ENCODE data around the gene MUC6. TPM values are rescaled to one million over a fixed set of nuclear protein-coding genes. Genes with fewer than 3 reads are reported as not detected.

MUC6 gene
- total RNA-seq, 2 experiments from 2014 or later = not detected

DNA sequence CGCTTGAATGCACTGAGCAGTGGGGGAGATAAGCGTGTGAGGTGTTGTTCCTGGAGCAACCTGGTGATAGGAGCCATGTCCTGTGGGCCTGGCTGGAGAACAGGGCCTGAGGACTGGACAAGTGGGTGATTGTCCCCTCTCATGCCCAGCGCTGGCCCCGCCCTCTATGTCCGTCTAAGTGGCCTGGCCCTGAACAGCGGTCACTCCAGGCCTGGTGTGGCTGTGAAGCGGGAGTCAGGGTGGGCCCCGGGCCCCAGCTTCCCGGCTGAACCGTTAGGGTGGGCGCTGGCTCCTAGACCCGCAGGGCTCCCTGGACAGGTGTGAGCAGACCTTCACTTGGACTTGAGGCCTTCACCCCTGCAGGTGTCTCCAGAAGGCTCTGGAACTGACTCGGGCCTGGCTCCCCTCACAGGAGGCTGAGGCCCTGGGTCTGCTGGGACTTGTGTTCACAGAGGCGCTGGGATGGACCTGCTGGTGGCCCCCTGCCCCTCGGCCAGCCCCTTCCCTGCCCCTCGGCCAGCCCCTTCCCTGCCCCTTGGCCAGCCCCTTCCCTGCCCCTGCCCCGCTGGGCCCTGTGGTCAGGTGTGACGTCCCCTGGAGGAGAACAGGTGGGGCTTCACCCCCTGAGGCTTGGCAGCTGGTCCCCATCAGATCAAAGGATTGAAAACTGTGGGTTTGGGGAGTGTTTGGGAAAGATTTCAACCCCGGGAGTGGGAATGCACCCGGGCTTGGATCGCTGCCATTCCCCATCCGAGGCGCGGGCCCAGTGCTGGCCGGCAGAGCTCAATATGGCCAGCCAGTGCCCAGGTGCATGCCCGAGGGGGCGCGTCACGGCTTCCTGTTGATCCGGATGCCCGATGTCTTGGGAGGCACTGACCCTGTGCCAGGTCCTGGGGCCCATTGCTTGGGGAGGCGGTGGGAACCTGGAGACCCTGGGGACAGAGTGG is 3.2 kb upstream of the MUC6 start:
- ChIA-PET CTCF (interaction anchor here (3.1 kb wide), 1 partner anchor 11 kb away, joined by 8 read pairs; no protein-coding TSS in a partner anchor), POLR2A (interaction anchor here (0.5 kb wide), 1 partner anchor 204 kb away, joined by 3 read pairs; no protein-coding TSS in a partner anchor)

DNA sequence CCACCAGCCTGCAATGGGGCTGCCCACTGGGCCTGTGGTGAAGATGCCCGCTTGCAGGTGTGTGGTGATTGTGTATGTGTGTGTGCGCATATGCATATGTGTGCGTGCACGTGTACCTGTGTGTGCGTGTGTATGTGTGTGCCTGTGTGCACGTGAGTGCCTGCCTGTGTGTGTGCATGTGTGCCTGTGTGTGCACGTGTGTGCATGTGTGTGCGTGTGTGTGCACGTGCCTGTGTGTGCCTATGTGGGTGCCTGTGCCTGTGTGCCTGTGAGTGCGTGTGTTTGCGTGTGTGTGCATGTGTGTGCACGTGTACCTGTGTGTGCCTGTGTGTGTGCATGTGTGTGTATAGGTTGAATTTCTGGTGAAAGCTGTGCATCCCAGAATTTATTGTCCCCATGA is 2.4 kb upstream of the MUC6 start:
- CTCF ChIA-PET = no interaction called here
- POLR2A ChIA-PET = no interaction called here

DNA sequence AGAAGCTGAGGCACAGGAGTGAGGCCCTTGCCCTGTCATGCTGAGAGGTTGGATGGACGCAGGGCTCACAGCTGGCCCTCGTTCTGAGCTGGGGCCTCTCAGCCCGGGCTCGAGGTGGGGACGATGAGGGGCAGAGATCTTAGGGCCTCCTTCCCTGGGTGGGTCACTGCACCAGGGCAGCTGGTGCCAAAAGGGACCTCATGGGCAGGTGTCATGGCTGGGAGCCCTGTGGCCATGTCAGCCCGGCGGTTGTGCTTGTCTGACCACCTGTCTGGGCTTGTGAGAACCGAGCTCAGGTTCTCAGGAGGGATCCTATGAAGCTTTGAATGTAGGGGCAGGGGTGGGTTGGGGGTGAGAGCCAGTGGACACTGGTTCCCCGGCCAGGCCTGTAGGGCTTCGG is 1.8 kb upstream of the MUC6 start:
- ChIA-PET POLR2A (no interaction called here), CTCF (no interaction called here)

DNA sequence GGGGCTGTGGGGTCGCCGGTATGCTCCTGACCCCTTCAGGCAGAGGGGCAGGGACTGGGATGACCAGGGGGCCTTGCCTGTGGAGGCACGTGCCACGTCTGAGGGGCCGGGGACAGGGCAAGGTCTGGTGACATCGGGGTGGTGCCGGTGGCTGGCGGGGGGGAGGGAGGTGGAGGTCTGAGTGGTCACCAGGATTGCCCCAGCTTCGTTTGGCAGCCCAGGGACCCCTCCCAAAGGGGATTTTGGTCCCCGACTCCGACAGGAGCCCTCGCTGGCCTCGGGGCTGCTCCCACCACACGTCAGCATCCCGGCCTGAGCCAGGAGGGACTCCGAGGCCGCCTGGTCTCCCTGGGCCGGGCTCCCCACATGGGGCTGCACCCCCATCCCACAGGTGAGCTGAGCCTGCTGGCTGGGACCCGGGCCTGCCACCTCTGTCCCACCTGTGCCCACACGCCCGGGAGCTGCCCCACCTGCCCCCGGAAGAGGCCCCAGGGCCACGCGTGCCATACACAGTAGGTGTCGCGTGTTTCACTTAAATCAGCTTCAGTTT is 1.1 kb upstream of the MUC6 start:
- ChIA-PET POLR2A (no interaction called here), CTCF (no interaction called here)

DNA sequence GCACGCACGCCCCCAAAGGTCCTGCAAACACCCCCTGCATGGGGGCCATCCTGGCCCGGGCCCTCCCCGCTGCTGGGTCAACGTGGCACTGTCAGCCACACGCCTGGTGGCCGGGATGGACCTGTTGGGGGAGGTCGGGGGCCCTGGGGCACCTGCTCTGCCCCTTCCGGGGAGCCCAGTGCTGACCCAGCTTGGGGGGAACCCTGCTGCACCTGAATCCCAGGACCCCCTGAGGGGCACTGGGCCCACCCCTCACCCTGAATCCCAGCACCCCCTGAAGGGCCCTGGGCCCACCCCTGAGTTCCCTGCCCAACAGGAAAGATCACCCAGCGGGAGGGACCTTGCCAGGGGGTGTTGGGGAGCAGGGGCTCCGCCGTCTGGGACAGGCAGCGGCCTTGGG is 413 bp upstream of the MUC6 start:
- POLR2A ChIA-PET = no interaction called here
- CTCF ChIA-PET = no interaction called here

DNA sequence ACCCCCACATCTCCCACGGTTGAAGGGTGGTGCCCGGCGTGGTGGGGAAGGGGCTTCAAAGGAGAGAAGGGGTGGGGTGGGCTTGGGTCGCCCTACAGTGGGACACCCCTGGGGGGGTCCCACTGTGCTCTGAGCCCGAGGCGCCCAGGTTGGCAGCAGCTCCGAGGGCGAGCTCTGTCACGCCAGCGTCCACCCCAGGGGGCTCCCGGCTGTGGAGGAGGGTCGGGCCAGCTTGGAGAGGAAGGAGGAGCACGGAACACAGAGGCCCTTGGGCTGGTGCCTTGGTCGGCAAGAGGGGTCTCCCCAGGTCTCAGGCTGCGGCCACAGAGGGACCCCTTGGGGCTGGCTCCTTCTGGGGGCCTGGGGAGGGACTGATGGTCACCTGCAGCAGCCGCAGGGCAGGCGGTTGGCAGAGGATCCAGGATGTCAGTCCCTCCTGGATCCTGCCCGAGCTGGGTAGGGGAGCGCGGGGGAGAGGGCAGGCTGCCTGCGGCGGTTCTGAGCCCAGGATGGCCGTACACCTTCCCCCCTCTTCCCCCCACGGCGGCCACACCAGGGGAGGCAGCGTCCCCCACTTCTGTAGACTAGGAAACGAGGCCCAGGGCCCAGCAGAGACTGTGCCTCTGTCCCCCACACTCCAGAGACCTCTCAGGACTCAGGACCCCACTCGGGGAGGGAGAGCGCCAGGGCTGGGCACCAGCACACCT is 788 bp downstream of the MUC6 start:
- CTCF ChIA-PET = no interaction called here

DNA sequence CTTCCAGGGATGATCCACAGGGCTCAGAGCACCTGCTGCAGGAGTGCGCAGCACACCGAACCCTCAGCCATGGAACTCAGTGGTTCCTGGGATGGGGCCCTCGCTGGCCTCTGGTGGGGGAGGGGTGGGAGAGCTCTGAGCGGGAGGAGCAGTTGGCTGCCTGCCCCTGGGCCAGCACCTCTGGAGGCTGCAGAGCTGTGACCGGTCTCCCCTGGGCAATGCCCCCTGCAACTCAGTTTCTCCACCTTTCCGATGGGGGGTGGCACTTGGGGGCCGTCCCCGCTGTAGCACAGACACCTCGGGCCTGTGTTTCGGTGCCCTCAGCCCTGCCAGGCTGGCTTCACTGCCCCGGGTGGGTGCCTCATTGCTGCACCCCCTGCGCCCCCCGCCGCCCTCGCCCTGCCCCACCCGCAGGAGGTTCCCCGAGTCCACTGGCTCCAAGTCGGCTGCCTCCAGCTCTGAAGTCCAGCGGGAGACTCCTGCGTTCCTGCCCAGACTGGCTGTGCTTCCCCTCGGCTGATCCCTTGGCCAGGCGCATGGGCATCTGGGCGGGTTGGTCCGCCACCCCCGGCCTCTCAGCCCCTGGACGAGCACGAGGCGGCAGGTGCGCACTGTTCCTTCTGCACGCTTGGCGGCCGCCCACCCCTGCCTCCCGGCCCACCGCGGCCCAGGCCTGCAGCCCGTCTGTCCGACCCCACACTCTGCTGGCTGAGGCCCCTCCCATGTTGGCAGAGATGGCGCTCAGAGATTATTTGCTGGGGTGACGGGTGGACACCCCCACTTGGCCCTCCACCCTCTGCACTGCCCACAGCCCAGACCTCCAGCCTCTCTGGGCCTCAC is 1.8 kb downstream of the MUC6 start:
- ChIA-PET POLR2A (no interaction called here), CTCF (no interaction called here)

More for the DNA sequence above, 788 bp downstream of the MUC6 start:
- POLR2A ChIA-PET = no interaction called here

DNA sequence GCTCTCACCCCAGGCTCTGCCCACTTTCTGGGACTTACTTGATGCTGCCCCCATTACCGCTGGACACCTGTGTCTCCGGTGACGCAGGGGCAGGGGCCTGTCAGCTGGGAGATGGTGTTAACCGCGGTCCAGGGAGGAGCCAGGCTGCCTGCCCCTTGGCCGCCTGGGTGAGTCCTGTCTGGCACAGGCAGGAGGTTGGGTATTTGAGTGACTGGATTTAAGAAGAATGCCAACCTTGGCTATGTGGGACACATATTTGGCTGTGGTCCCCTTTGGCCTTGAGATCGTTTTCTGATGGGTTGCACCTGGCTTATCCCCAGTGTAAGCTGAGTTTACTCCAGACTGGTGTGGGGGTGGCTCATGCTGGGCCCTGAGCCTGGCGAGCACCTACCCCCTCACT is 2.5 kb downstream of the MUC6 start:
- POLR2A ChIA-PET = no interaction called here
- CTCF ChIA-PET = no interaction called here

DNA sequence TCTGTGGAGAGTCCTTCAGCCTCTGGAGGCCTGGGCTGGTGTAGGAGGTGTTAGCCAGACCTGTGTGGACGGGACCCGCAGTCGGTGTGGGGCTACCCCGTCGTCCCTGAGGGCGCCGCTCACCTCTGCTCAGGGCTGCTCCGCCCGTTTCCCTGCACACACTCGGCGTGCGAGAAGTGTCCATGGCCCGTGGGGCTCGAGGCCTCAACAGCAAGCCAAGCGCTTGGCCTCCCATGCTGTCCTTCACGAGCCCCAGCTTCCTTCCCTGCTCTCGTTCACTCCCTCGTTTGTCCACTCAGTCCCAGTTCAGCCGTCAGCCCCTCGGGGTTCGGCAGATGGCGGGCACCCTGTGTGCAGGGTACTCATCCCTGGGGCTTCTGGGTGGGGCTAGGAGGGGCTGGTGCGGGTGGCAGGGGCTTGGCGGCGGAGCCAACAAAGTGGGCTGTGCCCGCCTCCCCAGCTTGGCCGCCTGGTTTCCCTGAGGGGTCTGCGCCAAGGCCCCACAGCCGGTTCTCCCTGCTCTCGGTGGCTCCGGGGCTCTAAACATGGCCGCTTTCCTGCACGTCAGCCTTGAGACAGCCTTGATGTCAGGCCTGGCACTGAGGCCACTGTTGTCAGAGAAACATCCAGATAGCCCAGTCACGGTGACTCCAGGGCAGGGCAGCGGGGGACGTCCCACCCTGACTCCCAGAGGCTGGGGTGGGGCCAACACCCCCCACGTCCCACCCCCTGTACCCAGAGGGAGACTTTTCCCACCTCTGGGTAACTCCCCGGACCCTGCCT is 3.3 kb downstream of the MUC6 start:
- ChIA-PET POLR2A (no interaction called here), CTCF (no interaction called here)

DNA sequence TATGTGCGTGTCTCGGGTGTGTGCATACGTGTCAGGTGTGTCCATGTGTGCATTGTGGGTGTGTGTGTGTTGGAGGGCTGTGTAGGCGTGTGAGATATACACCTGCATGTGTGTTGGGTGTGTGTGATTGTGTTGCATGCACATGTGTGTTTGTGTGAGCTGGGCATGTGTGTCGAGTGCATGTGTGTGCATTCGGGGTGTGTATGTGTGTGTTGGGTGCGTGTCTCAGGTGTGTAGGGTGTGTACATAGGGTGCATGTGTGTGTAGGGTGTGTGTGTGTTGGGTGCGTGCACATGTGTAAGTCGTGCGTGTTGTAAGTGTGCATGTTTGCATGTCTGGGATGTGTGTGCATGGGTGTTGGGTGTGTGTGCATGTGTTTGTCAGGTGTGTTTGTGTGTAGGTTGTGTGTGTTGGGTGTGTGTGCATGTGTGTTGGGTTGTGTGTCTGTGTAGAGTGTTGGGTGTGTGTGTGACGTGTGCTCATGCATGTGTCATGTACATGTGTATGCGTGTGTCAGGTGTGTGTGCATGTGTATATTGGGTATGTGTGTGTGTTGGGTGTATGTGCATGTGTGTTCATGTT is 4.1 kb downstream of the MUC6 start:
- CTCF ChIA-PET = no interaction called here
- POLR2A ChIA-PET = no interaction called here

DNA sequence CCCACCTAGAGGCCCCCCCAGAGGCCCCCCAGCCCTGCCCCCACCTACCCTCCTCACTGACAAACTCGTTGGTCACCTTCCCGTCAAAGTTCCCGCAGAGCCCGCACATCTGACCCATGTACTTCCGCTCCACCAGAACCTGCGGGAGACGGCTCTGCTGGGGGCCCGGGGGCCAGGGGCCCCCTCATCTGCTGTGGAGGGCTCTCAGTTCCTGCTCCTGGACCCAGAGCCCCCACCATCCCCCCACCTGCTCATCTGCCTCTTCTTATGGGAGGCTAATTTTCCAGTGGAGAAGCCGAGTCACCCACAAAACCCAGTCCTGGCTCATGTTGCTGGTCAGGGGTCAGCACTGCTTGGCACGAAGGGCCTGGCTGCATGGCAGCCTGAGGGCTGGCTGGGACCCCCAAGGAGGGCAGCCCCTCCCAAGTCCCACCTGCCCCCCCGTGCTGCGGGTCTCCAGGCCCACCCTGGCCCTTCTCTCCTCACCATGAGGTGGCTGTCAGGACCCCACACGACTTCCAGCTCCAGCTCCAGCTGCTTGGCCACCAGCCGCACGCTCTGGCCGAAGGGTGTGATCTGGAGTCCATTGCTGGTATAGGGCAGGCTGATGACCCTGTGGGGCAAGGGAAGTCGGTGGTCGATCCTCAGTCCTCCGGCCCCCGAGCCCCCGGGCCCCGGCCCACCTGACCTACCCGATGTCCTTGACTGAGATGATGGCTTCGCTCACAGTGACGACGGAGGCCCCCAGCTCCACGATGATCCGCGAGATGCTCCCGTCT is 5.2 kb downstream of the MUC6 start:
- POLR2A ChIA-PET = no interaction called here
- CTCF ChIA-PET = no interaction called here

DNA sequence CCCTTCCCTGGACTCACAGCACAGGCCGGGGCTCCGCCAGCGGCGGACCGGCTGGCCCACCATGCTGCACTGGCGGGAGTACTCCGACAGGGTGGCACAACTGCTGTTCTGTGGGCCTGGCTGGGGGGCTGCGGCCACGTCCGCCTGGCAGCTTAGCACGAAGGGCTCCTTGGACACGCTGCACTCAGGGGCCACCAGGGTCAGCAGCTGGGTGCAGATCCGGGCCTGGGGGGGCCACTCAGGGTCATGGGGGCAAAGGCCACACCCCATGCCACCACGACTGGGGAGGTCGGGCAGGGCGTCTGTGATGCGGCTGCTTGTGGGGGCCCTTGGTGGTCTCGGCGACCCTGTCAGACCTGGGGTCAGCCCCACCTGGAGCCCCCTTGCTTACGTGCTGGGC is 6.0 kb downstream of the MUC6 start:
- ChIA-PET CTCF (no interaction called here), POLR2A (no interaction called here)

DNA sequence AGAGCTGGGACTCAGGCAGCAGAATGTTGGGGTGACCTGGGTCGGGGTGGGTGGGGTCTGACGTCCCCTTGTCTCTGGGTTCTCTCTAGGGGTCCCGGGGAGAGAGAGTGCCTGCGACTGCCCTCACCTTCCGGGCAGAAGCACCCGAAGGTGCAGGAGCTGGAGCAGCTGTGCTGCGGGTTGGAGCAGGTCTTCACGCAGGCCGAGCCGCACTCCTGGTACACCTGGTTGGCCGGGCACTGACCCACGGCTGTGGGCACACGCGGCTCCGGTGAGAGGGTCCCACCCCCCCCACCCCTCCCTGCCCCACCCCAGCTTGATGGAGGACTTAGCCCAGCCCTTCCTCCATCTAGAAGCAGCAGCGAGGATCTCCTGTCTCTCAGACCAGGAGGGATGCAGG is 6.4 kb downstream of the MUC6 start:
- ChIA-PET CTCF (no interaction called here), POLR2A (interaction anchor here (0.6 kb wide), 1 partner anchor 91 kb away, joined by 4 read pairs; no protein-coding TSS in a partner anchor)

DNA sequence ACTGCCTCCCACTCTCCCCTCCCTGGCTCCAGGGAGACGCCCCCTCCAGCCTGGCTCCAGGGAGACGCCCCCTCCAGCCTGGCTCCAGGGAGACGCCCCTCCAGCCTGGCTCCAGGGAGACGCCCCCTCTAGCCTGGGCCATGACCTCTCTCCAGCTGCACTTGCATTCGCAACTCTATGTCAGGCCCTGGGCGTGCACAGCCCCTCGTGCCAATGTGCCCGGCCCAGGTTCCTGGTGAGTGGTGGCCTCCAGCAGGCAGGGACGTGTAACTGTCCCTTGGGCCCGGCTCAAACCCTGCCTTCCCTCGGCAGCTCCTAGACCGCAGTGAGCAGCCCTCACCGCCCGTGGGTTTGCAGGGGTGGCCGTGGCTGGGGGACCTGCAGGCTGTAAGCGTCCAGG is 6.9 kb downstream of the MUC6 start:
- ChIA-PET CTCF (no interaction called here), POLR2A (interaction anchor here (0.6 kb wide), 1 partner anchor 90 kb away, joined by 4 read pairs; no protein-coding TSS in a partner anchor)

DNA sequence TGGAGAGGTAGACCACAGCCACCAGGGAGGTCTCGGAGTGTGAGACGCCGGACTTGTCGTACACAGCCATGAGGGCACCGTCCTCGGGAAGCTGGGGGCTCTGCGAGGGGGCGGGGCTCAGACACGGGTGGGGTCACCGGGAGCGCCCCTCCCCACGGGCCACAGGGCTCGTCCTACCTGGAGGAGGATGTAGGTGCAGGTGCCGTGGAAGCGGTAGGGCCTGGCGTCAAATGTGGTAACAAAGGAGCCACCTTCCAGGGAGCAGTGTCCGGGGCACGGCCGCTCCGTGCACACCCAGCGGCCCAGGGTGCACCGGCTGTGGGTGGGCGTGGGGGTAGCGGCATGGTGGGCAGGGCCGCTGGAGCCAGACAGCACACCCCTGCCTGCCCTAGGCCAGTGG is 7.5 kb downstream of the MUC6 start:
- POLR2A ChIA-PET = no interaction called here
- CTCF ChIA-PET = no interaction called here

DNA sequence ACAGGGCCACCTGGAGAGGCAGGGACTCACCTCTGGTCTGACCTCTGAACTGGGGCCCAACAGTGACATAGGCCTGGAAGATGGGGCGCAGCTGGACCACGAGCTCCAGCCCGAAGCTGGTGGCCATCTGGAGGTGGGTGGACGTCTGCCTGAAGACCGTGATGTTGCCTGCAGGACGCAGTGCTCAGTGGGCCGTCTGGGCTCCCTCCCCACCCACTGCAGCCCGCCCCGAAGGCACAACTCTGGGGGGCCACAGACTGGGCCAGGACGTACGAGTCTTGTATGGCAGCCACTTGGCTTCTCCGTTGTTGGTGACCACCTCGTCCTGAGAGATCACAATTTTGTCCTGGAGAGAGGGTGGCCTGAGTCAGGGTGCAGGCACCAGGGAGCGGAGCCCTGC is 7.9 kb downstream of the MUC6 start:
- CTCF ChIA-PET = no interaction called here
- POLR2A ChIA-PET = no interaction called here

DNA sequence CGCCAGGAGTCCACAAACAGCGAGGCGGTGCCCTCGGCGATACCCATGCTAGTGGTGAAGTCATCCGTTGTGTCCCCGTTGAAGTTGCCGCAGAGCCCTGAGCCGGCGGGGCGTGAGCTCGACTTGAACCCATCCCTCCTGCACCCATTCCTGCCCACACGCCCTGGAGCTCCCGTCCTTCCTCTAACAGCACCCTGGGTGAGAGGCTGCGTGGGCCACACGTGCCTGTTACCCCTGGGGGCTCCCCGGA is 8.3 kb downstream of the MUC6 start:
- POLR2A ChIA-PET = no interaction called here
- CTCF ChIA-PET = no interaction called here

DNA sequence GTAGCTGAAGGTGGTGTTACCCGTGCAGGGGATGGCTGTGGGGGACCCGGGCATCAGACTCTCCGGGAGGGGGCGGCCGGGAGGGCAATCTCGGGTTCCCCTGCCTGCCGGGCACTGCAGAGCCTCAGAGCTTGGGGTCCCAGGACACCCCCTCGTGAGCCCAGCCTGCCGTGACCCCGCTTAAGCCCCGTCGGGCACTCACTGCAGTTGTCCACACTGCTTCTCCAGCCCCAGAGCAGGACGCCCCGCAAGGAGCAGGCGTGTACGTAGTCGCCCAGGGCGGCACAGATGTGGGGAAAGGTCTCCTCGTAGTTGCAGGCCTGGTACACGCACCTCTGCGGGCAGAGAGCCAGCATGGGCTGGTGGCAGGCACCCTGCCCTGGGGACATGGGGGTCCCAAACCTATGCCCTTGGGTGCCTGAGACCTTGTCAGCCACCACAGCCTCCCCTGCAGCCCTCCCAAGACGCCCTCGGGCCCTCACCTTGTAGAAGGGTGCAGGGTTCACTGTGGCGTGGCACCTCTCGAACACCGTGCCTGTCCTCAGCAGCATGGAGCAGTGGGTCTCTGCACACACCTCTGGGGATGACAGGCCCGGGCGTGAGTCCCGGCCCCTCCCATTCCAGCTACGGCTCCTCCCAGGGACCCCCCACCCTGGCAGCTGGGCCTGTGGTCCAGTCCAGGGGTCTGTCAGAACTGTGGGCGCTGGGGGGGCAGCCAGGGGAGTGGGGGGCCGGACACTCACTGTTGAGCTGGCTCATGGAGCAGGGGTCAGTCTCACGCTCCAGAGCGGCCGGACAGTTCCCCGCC is 8.8 kb downstream of the MUC6 start:
- CTCF ChIA-PET = no interaction called here
- POLR2A ChIA-PET = no interaction called here

Measured in activated CD8-positive, alpha-beta memory T cell treated with anti-CD3 and anti-CD28 coated beads for 36 hours (primary cell).